Measurements from ENCODE around the gene NPR2. TPM values are rescaled to one million over a fixed set of nuclear protein-coding genes. Genes with fewer than 3 reads are reported as not detected.

The NPR2 gene
- total RNA-seq, 4 donors from 2014 or later = 1.1 to 6.8 (median 4.9) TPM

DNA sequence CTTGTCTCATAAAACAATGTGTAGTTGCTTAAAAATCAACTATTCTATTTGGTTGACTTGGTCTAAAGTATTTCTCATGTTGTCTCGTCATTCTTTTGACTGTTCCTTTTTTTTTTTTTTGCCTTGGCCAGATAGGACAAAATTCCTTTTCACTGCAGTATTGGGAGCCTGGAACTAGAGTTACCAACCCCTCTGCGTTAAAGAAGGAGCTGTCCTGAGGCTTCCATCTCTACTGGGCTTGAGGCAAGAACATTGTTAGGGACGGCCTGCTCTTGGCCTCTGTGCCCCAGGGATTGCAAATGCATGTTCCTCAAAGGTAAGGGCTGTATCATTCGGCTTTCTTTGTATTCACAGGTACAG lies 1.4 kb upstream of the NPR2 start:
- peaks cover 0 to 5% (median 0%) of the 10 kb centered on the region in 4 donors for H3K36me3 ChIP-seq
- H3K27ac ChIP-seq = peak overlapping the region in 1 of 4 donors; percentile 67
- TF ChIP-seq POLR2AphosphoS5 (IDR thresholded peaks at IDR 0.05) = no peak
- TF ChIP-seq CTCF (IDR thresholded peaks at IDR 0.05) = no peak
- TF ChIP-seq EP300 (IDR thresholded peaks at IDR 0.05; ENCODE audit: low read depth) = no peak
- TF ChIP-seq POLR2A (IDR thresholded peaks at IDR 0.05) = no peak
- intact Hi-C loops (cut with DNase I; ENCODE audit: low total_unique reads) = no loop called here
- H3K9me3 ChIP-seq = no peaks in the 10 kb centered on the region
- H3K4me1 ChIP-seq = peaks cover 0 to 34% (median 12%) of the 10 kb centered on the region in 4 donors
- no peaks in the 10 kb centered on the region for H3K27me3 ChIP-seq
- H3K4me3 ChIP-seq = no peak overlapping the region
- 36 to 46% methylated on average over 1 to 4 of the region's 4 CpGs for WGBS, 2 donors (ENCODE audit: low coverage in 1 of 2)
- in situ Hi-C loops (cut with MboI; ENCODE audit: low pct_ligation_motif_present in 1 of 4, low pct_unique_long_range_greater_than_20kb in 1 of 4, low sequenced_read_pairs in 3 of 4) = loop anchor here in 2 of 4 donors (10.0 kb wide), 2 partner anchors 95 to 105 kb away; no protein-coding TSS in a partner anchor
- no peak for DNase-seq

- Histone ChIP-seq H3K27me3 (no peaks in the 10 kb centered on the region), H3K27ac (peak overlapping the region; percentile 66 to 89 (median 73)), H3K4me3 (peak overlapping the region in 3 of 4 donors; percentile 41 to 55 (median 43)), H3K4me1 (peaks cover 0 to 36% (median 12%) of the 10 kb centered on the region in 4 donors), H3K9me3 (no peaks in the 10 kb centered on the region), H3K36me3 (peaks cover 0 to 3% (median 0%) of the 10 kb centered on the region in 4 donors)
- in situ Hi-C loops (cut with MboI; ENCODE audit: low pct_ligation_motif_present in 1 of 4, low pct_unique_long_range_greater_than_20kb in 1 of 4, low sequenced_read_pairs in 3 of 4) (loop anchor here in 2 of 4 donors (10.0 kb wide), 2 partner anchors 94 to 104 kb away; no protein-coding TSS in a partner anchor), intact Hi-C loops (cut with DNase I; ENCODE audit: low total_unique reads) (no loop called here)
- 43 to 54% methylated on average over 13 to 37 of the region's 37 CpGs for WGBS, 2 donors (ENCODE audit: low coverage in 1 of 2)
- no peak for TF ChIP-seq POLR2AphosphoS5 (IDR thresholded peaks at IDR 0.05)
- TF ChIP-seq CTCF (IDR thresholded peaks at IDR 0.05) = peak; percentile 84 to 92 (median 87)
- DNase-seq = peak; percentile 71
These were observed 750 bp upstream of the NPR2 start for GRCh38 chr9:35790385-35791296.

DNA sequence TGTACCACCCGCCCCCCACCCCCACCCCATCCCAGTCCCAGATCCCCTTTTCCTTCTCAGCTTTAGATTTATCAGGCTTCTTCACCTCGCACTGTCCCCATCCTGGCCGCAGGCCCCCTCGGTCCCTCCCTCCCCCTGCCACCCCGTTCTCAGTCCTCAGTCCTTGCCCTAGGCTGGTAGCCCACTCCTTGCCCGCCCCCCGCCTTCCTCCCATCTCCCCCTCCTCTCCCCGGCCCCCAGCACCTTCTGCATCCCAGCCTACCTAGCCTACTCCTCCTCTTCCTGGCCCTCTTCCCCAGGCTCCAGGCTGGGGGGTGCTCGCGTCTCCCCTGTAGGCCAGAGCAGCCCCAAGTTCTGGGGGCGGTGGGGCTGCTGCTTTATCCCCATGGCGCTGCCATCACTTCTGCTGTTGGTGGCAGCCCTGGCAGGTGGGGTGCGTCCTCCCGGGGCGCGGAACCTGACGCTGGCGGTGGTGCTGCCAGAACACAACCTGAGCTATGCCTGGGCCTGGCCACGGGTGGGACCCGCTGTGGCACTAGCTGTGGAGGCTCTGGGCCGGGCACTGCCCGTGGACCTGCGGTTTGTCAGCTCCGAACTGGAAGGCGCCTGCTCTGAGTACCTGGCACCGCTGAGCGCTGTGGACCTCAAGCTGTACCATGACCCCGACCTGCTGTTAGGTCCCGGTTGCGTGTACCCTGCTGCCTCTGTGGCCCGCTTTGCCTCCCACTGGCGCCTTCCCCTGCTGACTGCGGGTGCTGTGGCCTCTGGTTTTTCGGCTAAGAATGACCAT lies 828 bp downstream of the NPR2 start:
- WGBS, 2 donors (ENCODE audit: low coverage in 1 of 2) = 60 to 92% methylated on average over 1 to 32 of the region's 34 CpGs
- in situ Hi-C loops (cut with MboI; ENCODE audit: low pct_ligation_motif_present in 1 of 4, low pct_unique_long_range_greater_than_20kb in 1 of 4, low sequenced_read_pairs in 3 of 4) = loop anchor here in 2 of 4 donors (10.0 kb wide), 2 partner anchors 93 to 103 kb away; no protein-coding TSS in a partner anchor
- no peaks in the 10 kb centered on the region for H3K9me3 ChIP-seq
- no peak for DNase-seq
- H3K4me3 ChIP-seq = peak overlapping the region; percentile 28 to 55 (median 42)
- peaks cover 0 to 36% (median 12%) of the 10 kb centered on the region in 4 donors for H3K4me1 ChIP-seq
- TF ChIP-seq CTCF (IDR thresholded peaks at IDR 0.05) (no peak), POLR2A (IDR thresholded peaks at IDR 0.05) (no peak), EP300 (IDR thresholded peaks at IDR 0.05; ENCODE audit: low read depth) (no peak), POLR2AphosphoS5 (IDR thresholded peaks at IDR 0.05) (no peak)
- no peaks in the 10 kb centered on the region for H3K27me3 ChIP-seq
- H3K27ac ChIP-seq = peak overlapping the region; percentile 66 to 89 (median 73)
- H3K36me3 ChIP-seq = no peaks in the 10 kb centered on the region
- intact Hi-C loops (cut with DNase I; ENCODE audit: low total_unique reads) = no loop called here

DNA sequence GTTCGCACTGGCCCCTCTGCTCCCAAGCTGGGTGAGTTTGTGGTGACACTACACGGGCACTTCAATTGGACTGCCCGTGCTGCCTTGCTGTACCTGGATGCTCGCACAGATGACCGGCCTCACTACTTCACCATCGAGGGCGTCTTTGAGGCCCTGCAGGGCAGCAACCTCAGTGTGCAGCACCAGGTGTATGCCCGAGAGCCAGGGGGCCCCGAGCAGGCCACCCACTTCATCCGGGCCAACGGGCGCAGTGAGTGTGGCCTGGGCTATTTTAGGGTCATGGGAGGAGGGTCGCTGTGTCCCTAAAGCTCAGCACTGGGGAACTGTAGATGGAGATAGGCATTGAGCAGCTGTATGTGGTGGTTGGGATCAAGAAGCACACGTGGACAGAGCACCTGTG lies 1.4 kb downstream of the NPR2 start:
- no peak for DNase-seq
- no peak overlapping the region for H3K4me3 ChIP-seq

More for the DNA sequence above, 1.4 kb downstream of the NPR2 start:
- no peaks in the 10 kb centered on the region for H3K9me3 ChIP-seq
- peaks cover 0 to 36% (median 12%) of the 10 kb centered on the region in 4 donors for H3K4me1 ChIP-seq
- intact Hi-C loops (cut with DNase I; ENCODE audit: low total_unique reads) (no loop called here), in situ Hi-C loops (cut with MboI; ENCODE audit: low pct_ligation_motif_present in 1 of 4, low pct_unique_long_range_greater_than_20kb in 1 of 4, low sequenced_read_pairs in 3 of 4) (loop anchor here in 2 of 4 donors (10.0 kb wide), 2 partner anchors 92 to 102 kb away; no protein-coding TSS in a partner anchor)
- no peak overlapping the region for H3K27ac ChIP-seq
- TF ChIP-seq POLR2A (IDR thresholded peaks at IDR 0.05) (no peak), POLR2AphosphoS5 (IDR thresholded peaks at IDR 0.05) (no peak), EP300 (IDR thresholded peaks at IDR 0.05; ENCODE audit: low read depth) (no peak), CTCF (IDR thresholded peaks at IDR 0.05) (no peak)
- H3K36me3 ChIP-seq = no peaks in the 10 kb centered on the region
- H3K27me3 ChIP-seq = no peaks in the 10 kb centered on the region
- WGBS, 2 donors (ENCODE audit: low coverage in 1 of 2) = 91% methylated on average over 14 of the region's 14 CpGs; no CpG with 5 or more reads in 1 of the 2 donors

All from transverse colon (tissue), 4 donors.